Measurements from ENCODE around the gene FMNL2. TPM values are rescaled to one million over a fixed set of nuclear protein-coding genes. Genes with fewer than 3 reads are reported as not detected.

FMNL2 gene
- total and polyA plus RNA-seq, 2 experiments from 2014 or later: 16.5 to 45.4 TPM

DNA sequence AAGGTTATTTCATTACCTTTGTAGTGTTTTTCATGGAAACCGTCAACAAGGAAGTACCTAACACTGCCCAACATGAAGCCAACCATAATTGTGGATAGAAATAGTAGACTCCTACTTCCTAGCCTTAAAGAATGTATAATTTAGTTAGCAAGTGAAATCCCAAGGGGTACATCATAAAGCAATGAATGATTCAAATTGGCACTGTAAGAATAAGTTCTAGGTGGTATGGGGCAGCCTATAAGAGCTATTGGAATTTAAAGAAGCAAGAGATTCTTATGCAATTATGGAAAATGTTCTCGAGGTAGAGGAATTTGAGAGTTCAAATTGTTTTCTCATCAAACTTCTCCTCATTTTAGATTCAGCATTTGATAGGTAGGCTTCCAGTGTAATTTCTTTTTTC lies 157.9 kb downstream of the FMNL2 start:
- Histone ChIP-seq H3K4me1 (ENCODE audit: insufficient read depth) (peaks cover 52% of the 10 kb centered on the region), H4K20me1 (replicated peaks; ENCODE audit: insufficient read depth) (no peaks in the 10 kb centered on the region), H3K36me3 (ENCODE audit: insufficient read depth) (no peaks in the 10 kb centered on the region), H3K4me3 (peak overlapping the region; percentile 1), H3K4me2 (peak overlapping the region; percentile 24), H2AFZ (no peak overlapping the region), H3K27ac (ENCODE audit: low read depth) (peak overlapping the region; percentile 40), H3F3A (replicated peaks; ENCODE audit: low read depth) (no peaks in the 10 kb centered on the region), H3K9me2 (ENCODE audit: insufficient read depth) (no peaks in the 10 kb centered on the region), H3K79me2 (replicated peaks; ENCODE audit: insufficient read depth) (peaks cover 72% of the 10 kb centered on the region), H3K27me3 (ENCODE audit: insufficient read depth) (no peaks in the 10 kb centered on the region)
- TF ChIP-seq, protein P1, sequence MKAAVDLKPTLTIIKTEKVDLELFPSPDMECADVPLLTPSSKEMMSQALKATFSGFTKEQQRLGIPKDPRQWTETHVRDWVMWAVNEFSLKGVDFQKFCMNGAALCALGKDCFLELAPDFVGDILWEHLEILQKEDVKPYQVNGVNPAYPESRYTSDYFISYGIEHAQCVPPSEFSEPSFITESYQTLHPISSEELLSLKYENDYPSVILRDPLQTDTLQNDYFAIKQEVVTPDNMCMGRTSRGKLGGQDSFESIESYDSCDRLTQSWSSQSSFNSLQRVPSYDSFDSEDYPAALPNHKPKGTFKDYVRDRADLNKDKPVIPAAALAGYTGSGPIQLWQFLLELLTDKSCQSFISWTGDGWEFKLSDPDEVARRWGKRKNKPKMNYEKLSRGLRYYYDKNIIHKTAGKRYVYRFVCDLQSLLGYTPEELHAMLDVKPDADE (IDR thresholded peaks at IDR 0.05): no peak
- TF ChIP-seq POLR2AphosphoS5 (IDR thresholded peaks at IDR 0.05; ENCODE audit: low read depth): no peak
- TF ChIP-seq, protein P2, sequence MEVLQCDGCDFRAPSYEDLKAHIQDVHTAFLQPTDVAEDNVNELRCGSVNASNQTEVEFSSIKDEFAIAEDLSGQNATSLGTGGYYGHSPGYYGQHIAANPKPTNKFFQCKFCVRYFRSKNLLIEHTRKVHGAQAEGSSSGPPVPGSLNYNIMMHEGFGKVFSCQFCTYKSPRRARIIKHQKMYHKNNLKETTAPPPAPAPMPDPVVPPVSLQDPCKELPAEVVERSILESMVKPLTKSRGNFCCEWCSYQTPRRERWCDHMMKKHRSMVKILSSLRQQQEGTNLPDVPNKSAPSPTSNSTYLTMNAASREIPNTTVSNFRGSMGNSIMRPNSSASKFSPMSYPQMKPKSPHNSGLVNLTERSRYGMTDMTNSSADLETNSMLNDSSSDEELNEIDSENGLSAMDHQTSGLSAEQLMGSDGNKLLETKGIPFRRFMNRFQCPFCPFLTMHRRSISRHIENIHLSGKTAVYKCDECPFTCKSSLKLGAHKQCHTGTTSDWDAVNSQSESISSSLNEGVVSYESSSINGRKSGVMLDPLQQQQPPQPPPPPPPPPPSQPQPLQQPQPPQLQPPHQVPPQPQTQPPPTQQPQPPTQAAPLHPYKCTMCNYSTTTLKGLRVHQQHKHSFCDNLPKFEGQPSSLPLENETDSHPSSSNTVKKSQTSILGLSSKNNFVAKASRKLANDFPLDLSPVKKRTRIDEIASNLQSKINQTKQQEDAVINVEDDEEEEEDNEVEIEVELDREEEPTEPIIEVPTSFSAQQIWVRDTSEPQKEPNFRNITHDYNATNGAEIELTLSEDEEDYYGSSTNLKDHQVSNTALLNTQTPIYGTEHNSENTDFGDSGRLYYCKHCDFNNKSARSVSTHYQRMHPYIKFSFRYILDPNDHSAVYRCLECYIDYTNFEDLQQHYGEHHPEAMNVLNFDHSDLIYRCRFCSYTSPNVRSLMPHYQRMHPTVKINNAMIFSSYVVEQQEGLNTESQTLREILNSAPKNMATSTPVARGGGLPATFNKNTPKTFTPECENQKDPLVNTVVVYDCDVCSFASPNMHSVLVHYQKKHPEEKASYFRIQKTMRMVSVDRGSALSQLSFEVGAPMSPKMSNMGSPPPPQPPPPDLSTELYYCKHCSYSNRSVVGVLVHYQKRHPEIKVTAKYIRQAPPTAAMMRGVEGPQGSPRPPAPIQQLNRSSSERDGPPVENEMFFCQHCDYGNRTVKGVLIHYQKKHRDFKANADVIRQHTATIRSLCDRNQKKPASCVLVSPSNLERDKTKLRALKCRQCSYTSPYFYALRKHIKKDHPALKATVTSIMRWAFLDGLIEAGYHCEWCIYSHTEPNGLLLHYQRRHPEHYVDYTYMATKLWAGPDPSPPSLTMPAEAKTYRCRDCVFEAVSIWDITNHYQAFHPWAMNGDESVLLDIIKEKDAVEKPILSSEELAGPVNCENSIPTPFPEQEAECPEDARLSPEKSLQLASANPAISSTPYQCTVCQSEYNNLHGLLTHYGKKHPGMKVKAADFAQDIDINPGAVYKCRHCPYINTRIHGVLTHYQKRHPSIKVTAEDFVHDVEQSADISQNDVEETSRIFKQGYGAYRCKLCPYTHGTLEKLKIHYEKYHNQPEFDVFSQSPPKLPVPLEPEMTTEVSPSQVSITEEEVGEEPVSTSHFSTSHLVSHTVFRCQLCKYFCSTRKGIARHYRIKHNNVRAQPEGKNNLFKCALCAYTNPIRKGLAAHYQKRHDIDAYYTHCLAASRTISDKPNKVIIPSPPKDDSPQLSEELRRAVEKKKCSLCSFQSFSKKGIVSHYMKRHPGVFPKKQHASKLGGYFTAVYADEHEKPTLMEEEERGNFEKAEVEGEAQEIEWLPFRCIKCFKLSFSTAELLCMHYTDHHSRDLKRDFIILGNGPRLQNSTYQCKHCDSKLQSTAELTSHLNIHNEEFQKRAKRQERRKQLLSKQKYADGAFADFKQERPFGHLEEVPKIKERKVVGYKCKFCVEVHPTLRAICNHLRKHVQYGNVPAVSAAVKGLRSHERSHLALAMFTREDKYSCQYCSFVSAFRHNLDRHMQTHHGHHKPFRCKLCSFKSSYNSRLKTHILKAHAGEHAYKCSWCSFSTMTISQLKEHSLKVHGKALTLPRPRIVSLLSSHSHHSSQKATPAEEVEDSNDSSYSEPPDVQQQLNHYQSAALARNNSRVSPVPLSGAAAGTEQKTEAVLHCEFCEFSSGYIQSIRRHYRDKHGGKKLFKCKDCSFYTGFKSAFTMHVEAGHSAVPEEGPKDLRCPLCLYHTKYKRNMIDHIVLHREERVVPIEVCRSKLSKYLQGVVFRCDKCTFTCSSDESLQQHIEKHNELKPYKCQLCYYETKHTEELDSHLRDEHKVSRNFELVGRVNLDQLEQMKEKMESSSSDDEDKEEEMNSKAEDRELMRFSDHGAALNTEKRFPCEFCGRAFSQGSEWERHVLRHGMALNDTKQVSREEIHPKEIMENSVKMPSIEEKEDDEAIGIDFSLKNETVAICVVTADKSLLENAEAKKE (CRISPR knock-in tag; IDR thresholded peaks at IDR 0.05): no peak
- TF ChIP-seq CREB1 (CRISPR knock-in tag; IDR thresholded peaks at IDR 0.05; ENCODE audit: low read depth): no peak
- TF ChIP-seq, protein P3, sequence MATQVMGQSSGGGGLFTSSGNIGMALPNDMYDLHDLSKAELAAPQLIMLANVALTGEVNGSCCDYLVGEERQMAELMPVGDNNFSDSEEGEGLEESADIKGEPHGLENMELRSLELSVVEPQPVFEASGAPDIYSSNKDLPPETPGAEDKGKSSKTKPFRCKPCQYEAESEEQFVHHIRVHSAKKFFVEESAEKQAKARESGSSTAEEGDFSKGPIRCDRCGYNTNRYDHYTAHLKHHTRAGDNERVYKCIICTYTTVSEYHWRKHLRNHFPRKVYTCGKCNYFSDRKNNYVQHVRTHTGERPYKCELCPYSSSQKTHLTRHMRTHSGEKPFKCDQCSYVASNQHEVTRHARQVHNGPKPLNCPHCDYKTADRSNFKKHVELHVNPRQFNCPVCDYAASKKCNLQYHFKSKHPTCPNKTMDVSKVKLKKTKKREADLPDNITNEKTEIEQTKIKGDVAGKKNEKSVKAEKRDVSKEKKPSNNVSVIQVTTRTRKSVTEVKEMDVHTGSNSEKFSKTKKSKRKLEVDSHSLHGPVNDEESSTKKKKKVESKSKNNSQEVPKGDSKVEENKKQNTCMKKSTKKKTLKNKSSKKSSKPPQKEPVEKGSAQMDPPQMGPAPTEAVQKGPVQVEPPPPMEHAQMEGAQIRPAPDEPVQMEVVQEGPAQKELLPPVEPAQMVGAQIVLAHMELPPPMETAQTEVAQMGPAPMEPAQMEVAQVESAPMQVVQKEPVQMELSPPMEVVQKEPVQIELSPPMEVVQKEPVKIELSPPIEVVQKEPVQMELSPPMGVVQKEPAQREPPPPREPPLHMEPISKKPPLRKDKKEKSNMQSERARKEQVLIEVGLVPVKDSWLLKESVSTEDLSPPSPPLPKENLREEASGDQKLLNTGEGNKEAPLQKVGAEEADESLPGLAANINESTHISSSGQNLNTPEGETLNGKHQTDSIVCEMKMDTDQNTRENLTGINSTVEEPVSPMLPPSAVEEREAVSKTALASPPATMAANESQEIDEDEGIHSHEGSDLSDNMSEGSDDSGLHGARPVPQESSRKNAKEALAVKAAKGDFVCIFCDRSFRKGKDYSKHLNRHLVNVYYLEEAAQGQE (IDR thresholded peaks at IDR 0.05; ENCODE audit: unreplicated experiment): no peak
- TF ChIP-seq, protein P4, sequence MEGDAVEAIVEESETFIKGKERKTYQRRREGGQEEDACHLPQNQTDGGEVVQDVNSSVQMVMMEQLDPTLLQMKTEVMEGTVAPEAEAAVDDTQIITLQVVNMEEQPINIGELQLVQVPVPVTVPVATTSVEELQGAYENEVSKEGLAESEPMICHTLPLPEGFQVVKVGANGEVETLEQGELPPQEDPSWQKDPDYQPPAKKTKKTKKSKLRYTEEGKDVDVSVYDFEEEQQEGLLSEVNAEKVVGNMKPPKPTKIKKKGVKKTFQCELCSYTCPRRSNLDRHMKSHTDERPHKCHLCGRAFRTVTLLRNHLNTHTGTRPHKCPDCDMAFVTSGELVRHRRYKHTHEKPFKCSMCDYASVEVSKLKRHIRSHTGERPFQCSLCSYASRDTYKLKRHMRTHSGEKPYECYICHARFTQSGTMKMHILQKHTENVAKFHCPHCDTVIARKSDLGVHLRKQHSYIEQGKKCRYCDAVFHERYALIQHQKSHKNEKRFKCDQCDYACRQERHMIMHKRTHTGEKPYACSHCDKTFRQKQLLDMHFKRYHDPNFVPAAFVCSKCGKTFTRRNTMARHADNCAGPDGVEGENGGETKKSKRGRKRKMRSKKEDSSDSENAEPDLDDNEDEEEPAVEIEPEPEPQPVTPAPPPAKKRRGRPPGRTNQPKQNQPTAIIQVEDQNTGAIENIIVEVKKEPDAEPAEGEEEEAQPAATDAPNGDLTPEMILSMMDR (conservative IDR thresholded peaks at IDR 0.05; ENCODE audit: low read depth in 2 of 2): no peak
- Mint-ChIP-seq H3K36me3 (ENCODE audit: low read depth) (peaks cover 12% of the 10 kb centered on the region; the same call in 2 of the 3 replicates), H3K9me3 (peaks cover 9% of the 10 kb centered on the region; the same call in 2 of the 3 replicates), H3K4me3 (peak overlapping the region; percentile 53), H3K4me1 (peaks cover 66% of the 10 kb centered on the region), H3K27me3 (ENCODE audit: insufficient read depth, low read depth, poor library complexity) (peaks cover 5% of the 10 kb centered on the region), H3K27ac (peak overlapping the region; percentile 85)
- ATAC-seq (no peak), DNase-seq (ENCODE audit: low spot score) (peak; percentile 46)
